Heart right ventricle (tissue), 16 donors: ENCODE measurements around the gene MIPEP. TPM values are rescaled to one million over a fixed set of nuclear protein-coding genes. Genes with fewer than 3 reads are reported as not detected.
A peak's percentile ranks its signal among the peaks of the same experiment; 100 is the strongest.

Experiments used
- ATAC-seq, 8 donors: fragments of 200-7000 bp; cut with Tn5 transposase; one replicate each; pipeline ENCODE4 v1.9.1; 2020; ENCODE audit warnings: mild to moderate bottlenecking in 8 of 8, moderate library complexity in 8 of 8, moderate number of reproducible peaks in 1 of 8
- DNase-seq, 2 donors: peaks; one replicate each; pipeline ENCODE4 v3.0.0-alpha.2; 2020
- H3K27ac ChIP-seq, 10 donors: fragments of 200-600 bp; sonication (generic) in 2 of 10; one replicate each; pipeline versions ENCODE4 v1.5.0 to v1.8.0; 2020 to 2022; ENCODE audit warnings: mild to moderate bottlenecking in 3 of 10
- H3K27me3 ChIP-seq, 7 donors: fragments of 200-600 bp; one replicate each; pipeline ENCODE4 v1.8.0; 2021 to 2022; ENCODE audit warnings: mild to moderate bottlenecking in 2 of 7
- H3K36me3 ChIP-seq, 9 donors: fragments of 200-600 bp; sonication (generic) in 1 of 9; one replicate each; pipeline versions ENCODE4 v1.5.0 to v1.8.0; 2020 to 2022; ENCODE audit warnings: mild to moderate bottlenecking in 2 of 9
- H3K4me1 ChIP-seq, 9 donors: fragments of 200-600 bp; sonication (generic) in 1 of 9; one replicate each; pipeline versions ENCODE4 v1.5.0 to v1.8.0; 2020 to 2022; ENCODE audit warnings: mild to moderate bottlenecking in 4 of 9
- H3K4me3 ChIP-seq, 10 donors: fragments of 200-600 bp; sonication (generic) in 2 of 10; one replicate each; pipeline versions ENCODE4 v1.5.0 to v1.8.0; 2020 to 2022; ENCODE audit warnings: mild to moderate bottlenecking in 7 of 10, moderate library complexity in 2 of 10
- H3K9me3 ChIP-seq, 11 donors: fragments of 200-600 bp in 10 of 11; sonication (generic) in 2 of 11; one replicate each; pipeline versions ENCODE4 v1.5.0 to v1.8.0; 2013 to 2022; ENCODE audit warnings: mild to moderate bottlenecking in 2 of 11, control low read depth in 1 of 11, moderate library complexity in 1 of 11
- WGBS, 2 donors: extraction: QIAGEN DNeasy Blood & Tissue Kit; methylation state at CpG; one replicate each; pipeline ENCODE4 v1.1.7; 2013; ENCODE audit warnings: inconsistent platforms in 1 of 2; 5-methylcytosine and 5-hydroxymethylcytosine counted together
- intact Hi-C, 10 donors: fragments of 100-400 bp; cut with DNase I; formaldehyde crosslinking; loops; one replicate each; pipeline versions ENCODE4 v1.11.1 to v1.14.2; 2022
- polyA plus RNA-seq, 2 donors: library from polyadenylated mRNA; stranded (reverse); fragments of 200-250 nt; gene quantifications; one replicate each; pipeline ENCODE4 v1.2.3, GENCODE V29; 2013
- total RNA-seq, 10 donors: library from RNA; stranded (reverse); fragmentation: NEBNext Ultra II Directional in 3 of 10; extraction: Animal tissue kit (Norgen Biotek cat#: 25700) in 3 of 10; gene quantifications; one replicate each; pipeline versions ENCODE4 v1.2.1 to v1.2.4, GENCODE V29; 2021 to 2023
- TF ChIP-seq, protein P1 (sequence below), 9 donors: fragments of 200-600 bp; sonication (generic) in 2 of 9; IDR thresholded peaks; one replicate each; pipeline versions ENCODE4 v1.5.0 to v1.8.0; 2021 to 2022; ENCODE audit warnings: antibody characterized with exemption in 9 of 9, mild to moderate bottlenecking in 5 of 9, moderate library complexity in 1 of 9
- donor health status: Arrhythmogenic right ventricular cardiomyopathy.
- donor health status: ischemic (EF 13 %, LVEDD 7.1; RV severe dilation, severe dysfunction).
- donor health status: healthy with polysubstance abuse.
- donor health status: DM: no; HTN: yes; CAD: no.
- donor health status: DM: no; HTN: no; CAD: no.
- donor health status: ischemic (EF 25% LVEDD 6.9; RV normal size, moderate dysfunction).
- donor health status: ischemic (EF 25% LVEDD 5.7; RV mildly dilated, moderate dysfunction).
- donor health status: healthy.
- donor health status: DM: yes; HTN: yes; CAD: no.
- donor health status: Ischemic cardiomyopathy.
- donor health status: ischemic (EF 35%, LVEDD 5.7; RV mildly dilated, moderate dysfunction).
- donor health status: nonischemic (EF 11% LVEDD 7.7; RV severe dilation, severe dysfunction).
- donor health status: DM: yes; HTN: yes; CAD: no.
- donor health status: PGD.
- donor health status: ischemic (EF 29% LVEDD 5.4; RV normal size, mild dysfunction).
- donor health status: nonischemic (EF 23%, LVEDD 6.1; RV moderate dilation, normal function).

Gene MIPEP
- total and polyA plus RNA-seq, 12 donors = 23.4 to 83.4 (median 44.1) TPM

DNA sequence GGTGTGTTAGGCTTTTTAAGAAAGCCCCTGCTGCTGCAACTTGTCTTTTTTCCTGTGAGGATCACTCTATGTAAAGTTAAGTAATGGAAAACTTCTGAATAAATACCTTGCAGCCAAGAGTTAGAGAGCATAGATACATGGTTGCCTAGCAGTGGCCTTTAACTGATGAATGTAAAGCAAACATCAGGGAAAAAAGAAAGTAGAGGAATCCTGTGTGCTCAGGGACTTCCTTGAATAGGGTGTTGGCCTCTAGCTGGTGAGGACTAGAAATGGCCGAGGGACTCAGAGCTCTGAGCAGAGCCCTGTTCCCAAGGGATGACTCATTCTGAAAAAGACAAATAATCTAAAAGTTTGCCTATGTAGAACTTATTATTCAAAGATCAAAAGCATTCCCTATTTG lies 135.7 kb downstream of the MIPEP start:
- no peak for ATAC-seq
- WGBS, 2 donors = 55 to 60% methylated on average over 1 of the region's 1 CpG
- intact Hi-C loops = no loop called here
- Histone ChIP-seq H3K9me3 (no peaks in the 10 kb centered on the region), H3K4me3 (no peak overlapping the region), H3K36me3 (peaks cover 0 to 24% (median 0%) of the 10 kb centered on the region in 9 donors), H3K4me1 (peaks cover 0 to 20% (median 7%) of the 10 kb centered on the region in 9 donors), H3K27ac (peak overlapping the region in 1 of 10 donors; percentile 6), H3K27me3 (no peaks in the 10 kb centered on the region)
- TF ChIP-seq, protein P1, sequence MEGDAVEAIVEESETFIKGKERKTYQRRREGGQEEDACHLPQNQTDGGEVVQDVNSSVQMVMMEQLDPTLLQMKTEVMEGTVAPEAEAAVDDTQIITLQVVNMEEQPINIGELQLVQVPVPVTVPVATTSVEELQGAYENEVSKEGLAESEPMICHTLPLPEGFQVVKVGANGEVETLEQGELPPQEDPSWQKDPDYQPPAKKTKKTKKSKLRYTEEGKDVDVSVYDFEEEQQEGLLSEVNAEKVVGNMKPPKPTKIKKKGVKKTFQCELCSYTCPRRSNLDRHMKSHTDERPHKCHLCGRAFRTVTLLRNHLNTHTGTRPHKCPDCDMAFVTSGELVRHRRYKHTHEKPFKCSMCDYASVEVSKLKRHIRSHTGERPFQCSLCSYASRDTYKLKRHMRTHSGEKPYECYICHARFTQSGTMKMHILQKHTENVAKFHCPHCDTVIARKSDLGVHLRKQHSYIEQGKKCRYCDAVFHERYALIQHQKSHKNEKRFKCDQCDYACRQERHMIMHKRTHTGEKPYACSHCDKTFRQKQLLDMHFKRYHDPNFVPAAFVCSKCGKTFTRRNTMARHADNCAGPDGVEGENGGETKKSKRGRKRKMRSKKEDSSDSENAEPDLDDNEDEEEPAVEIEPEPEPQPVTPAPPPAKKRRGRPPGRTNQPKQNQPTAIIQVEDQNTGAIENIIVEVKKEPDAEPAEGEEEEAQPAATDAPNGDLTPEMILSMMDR (IDR thresholded peaks at IDR 0.05) = no peak
- no peak for DNase-seq

- no peaks in the 10 kb centered on the region for H3K27me3 ChIP-seq
- no peaks in the 10 kb centered on the region for H3K9me3 ChIP-seq
- H3K4me1 ChIP-seq = peaks cover 0 to 11% (median 0%) of the 10 kb centered on the region in 9 donors
- TF ChIP-seq, protein P1 (IDR thresholded peaks at IDR 0.05) = no peak
- no peak for ATAC-seq
- H3K36me3 ChIP-seq = peaks cover 0 to 24% (median 0%) of the 10 kb centered on the region in 9 donors
- H3K4me3 ChIP-seq = no peak overlapping the region
- 19 to 49% methylated on average over 1 of the region's 1 CpG for WGBS, 2 donors
- DNase-seq = no peak
- intact Hi-C loops = no loop called here
- H3K27ac ChIP-seq = no peak overlapping the region
Measured at GRCh38 chr13:23752111-23753001, 136.8 kb downstream of the MIPEP start.

GRCh38 chr13:23751195-23751594 lies 138.0 kb downstream of the MIPEP start:
- no peaks in the 10 kb centered on the region for H3K27me3 ChIP-seq
- peaks cover 0 to 24% (median 0%) of the 10 kb centered on the region in 9 donors for H3K36me3 ChIP-seq
- ATAC-seq (no peak), DNase-seq (no peak)
- WGBS, 2 donors = 85 to 95% methylated on average over 5 of the region's 5 CpGs
- intact Hi-C loops = no loop called here
- peaks cover 0 to 11% (median 0%) of the 10 kb centered on the region in 9 donors for H3K4me1 ChIP-seq
- no peak overlapping the region for H3K4me3 ChIP-seq
- TF ChIP-seq, protein P1 (IDR thresholded peaks at IDR 0.05) = no peak
- no peaks in the 10 kb centered on the region for H3K9me3 ChIP-seq
- H3K27ac ChIP-seq = no peak overlapping the region

GRCh38 chr13:23750383-23751121 lies 138.6 kb downstream of the MIPEP start:
- Histone ChIP-seq H3K9me3 (no peaks in the 10 kb centered on the region), H3K4me1 (peaks cover 0 to 11% (median 0%) of the 10 kb centered on the region in 9 donors), H3K27me3 (no peaks in the 10 kb centered on the region), H3K4me3 (no peak overlapping the region), H3K36me3 (peaks cover 0 to 24% (median 0%) of the 10 kb centered on the region in 9 donors), H3K27ac (no peak overlapping the region)
- TF ChIP-seq, protein P1 (IDR thresholded peaks at IDR 0.05) = no peak
- intact Hi-C loops = no loop called here
- ATAC-seq (no peak), DNase-seq (no peak)
- 90 to 94% methylated on average over 8 of the region's 8 CpGs for WGBS, 2 donors
